Endothelial cell of umbilical vein (primary cell): ENCODE measurements around the gene PCGF5. TPM values are rescaled to one million over a fixed set of nuclear protein-coding genes. Genes with fewer than 3 reads are reported as not detected.

Experiments
- BruUV-seq: library from RNA; stranded (reverse); fragments of 400-500 nt; replicated peaks from 2 replicates; lab custom pipeline; 2021; lab: Mats Ljungman, UMichigan
- CTCF ChIA-PET: fragments of 300-600, 350-600 bp; sonication (Branson Sonifier 250); formaldehyde crosslinking; loops from one replicate; lab custom pipeline; 2021; ENCODE audit warnings: antibody characterized with exemption, inconsistent platforms; lab: Charles Lee
- POLR2A ChIA-PET: fragments of 300-600, 350-600 bp; sonication (Branson Sonifier 250); formaldehyde crosslinking; loops from one replicate; lab custom pipeline; 2021; ENCODE audit warnings: antibody characterized with exemption, inconsistent platforms; lab: Charles Lee
- DNase-seq: peaks from one replicate; pipeline ENCODE4 v3.0.0-alpha.2; 2011; ENCODE audit warnings: low read depth, low spot score
- FAIRE-seq: peaks from 2 replicates; lab custom pipeline; 2011; peaks lifted over from hg19 to GRCh38; lab: Jason Lieb, UNC
- H2AFZ ChIP-seq: 2 replicates; pipeline ENCODE4 v1.6.0; 2012; ENCODE audit warnings: low read depth, low read length, control low read depth, inconsistent platforms
- H3K27ac ChIP-seq: 2 replicates; pipeline ENCODE4 v1.5.1; 2011; ENCODE audit warnings: low read depth, mild to moderate bottlenecking, control low read depth, low read length, moderate library complexity; ENCODE audit not compliant: insufficient read depth
- H3K27me3 ChIP-seq, 2 experiments: 2 replicates each; pipeline versions ENCODE4 v1.6.0 to v1.6.1; 2011; ENCODE audit warnings: low read length in 2 of 2, mixed read lengths in 1 of 2; ENCODE audit not compliant: control insufficient read depth in 2 of 2, insufficient read depth in 2 of 2
- H3K36me3 ChIP-seq, 2 experiments: 2 replicates in 1 of 2; 3 replicates in 1 of 2; pipeline ENCODE4 v1.5.1; 2011; ENCODE audit warnings: low read length in 2 of 2, mild to moderate bottlenecking in 1 of 2, moderate library complexity in 1 of 2; ENCODE audit not compliant: control insufficient read depth in 2 of 2, insufficient read depth in 2 of 2; ENCODE audit errors: extremely low read depth in 1 of 2
- H3K4me1 ChIP-seq: 3 replicates; pipeline ENCODE4 v1.5.1; 2011; ENCODE audit warnings: mild to moderate bottlenecking, low read length; ENCODE audit not compliant: control insufficient read depth, insufficient read depth; ENCODE audit errors: extremely low read depth
- H3K4me2 ChIP-seq: 2 replicates; pipeline ENCODE4 v1.6.1; 2011; ENCODE audit warnings: low read length, control low read depth, mixed read lengths; ENCODE audit not compliant: insufficient read depth
- H3K4me3 ChIP-seq, 3 experiments: fragments of 200-600 bp in 1 of 3; sonication (generic), shearing (Covaris generic) in 1 of 3; replicated peaks in 1 of 3; 2 replicates each; pipeline ENCODE4 v1.5.1; 2011 to 2016; ENCODE audit warnings: control low read depth in 3 of 3, low read length in 3 of 3, mild to moderate bottlenecking in 2 of 3, inconsistent platforms in 1 of 3, low read depth in 1 of 3, moderate library complexity in 1 of 3; ENCODE audit not compliant: insufficient read depth in 1 of 3
- H3K79me2 ChIP-seq: 2 replicates; pipeline ENCODE4 v1.6.0; 2012; ENCODE audit warnings: low read length, inconsistent platforms; ENCODE audit not compliant: control insufficient read depth, insufficient read depth
- H3K9ac ChIP-seq: replicated peaks from 2 replicates; pipeline ENCODE3; 2011; ENCODE audit warnings: low read length, control low read depth; ENCODE audit not compliant: insufficient read depth; ENCODE audit errors: extremely low read depth
- H3K9me1 ChIP-seq: replicated peaks from 3 replicates; pipeline ENCODE4 v1.6.0; 2011; ENCODE audit warnings: mild to moderate bottlenecking, low read length; ENCODE audit not compliant: control insufficient read depth, insufficient read depth; ENCODE audit errors: extremely low read depth
- H3K9me3 ChIP-seq: replicated peaks from 2 replicates; pipeline ENCODE4 v1.5.1; 2012; ENCODE audit warnings: low read length, inconsistent platforms; ENCODE audit not compliant: control insufficient read depth, insufficient read depth
- H4K20me1 ChIP-seq: replicated peaks from 2 replicates; pipeline ENCODE3; 2011; ENCODE audit warnings: mild to moderate bottlenecking, low read length; ENCODE audit not compliant: control insufficient read depth, insufficient read depth; ENCODE audit errors: extremely low read depth
- CTCF ChIP-seq, 2 donors: IDR thresholded peaks; 1 replicate in 1 of 2; 2 replicates in 1 of 2; pipeline ENCODE4 v1.5.1; 2011; ENCODE audit warnings: low read length in 2 of 2, mild to moderate bottlenecking in 2 of 2, moderate library complexity in 2 of 2, control low read depth in 1 of 2, inconsistent platforms in 1 of 2, low read depth in 1 of 2; ENCODE audit not compliant: insufficient read depth in 1 of 2; ENCODE audit errors: extremely low read depth in 1 of 2
- FOS ChIP-seq: IDR thresholded peaks from 2 replicates; pipeline ENCODE4 v1.6.1; 2011; ENCODE audit warnings: mild to moderate bottlenecking, low read length, moderate library complexity, borderline replicate concordance; ENCODE audit not compliant: insufficient read depth
- GATA2 ChIP-seq: IDR thresholded peaks from 2 replicates; pipeline ENCODE4 v1.7.0; 2011; ENCODE audit warnings: low read depth, mild to moderate bottlenecking, moderate library complexity, mixed read lengths, low read length; ENCODE audit not compliant: insufficient read length, insufficient read depth
- JUN ChIP-seq: IDR thresholded peaks from 2 replicates; pipeline ENCODE4 v1.6.1; 2011; ENCODE audit warnings: borderline replicate concordance, low read depth; ENCODE audit not compliant: insufficient read length, insufficient read depth
- MAX ChIP-seq: IDR thresholded peaks from 2 replicates; pipeline ENCODE4 v1.6.1; 2011; ENCODE audit not compliant: insufficient read depth, insufficient read length
- MYC ChIP-seq: IDR thresholded peaks from one replicate; pipeline ENCODE4 v1.6.1; 2011; ENCODE audit warnings: mild to moderate bottlenecking, low read depth, low read length
- POLR2A ChIP-seq: IDR thresholded peaks from 2 replicates; pipeline ENCODE4 v1.6.1; 2012; ENCODE audit warnings: low read depth, mild to moderate bottlenecking, control low read depth, low read length
- dilution Hi-C: fragments of 300-500 bp; cut with MboI; formaldehyde crosslinking; loops from one replicate; pipeline ENCODE4 v1.15.0; 2019; ENCODE audit warnings: low sequenced_read_pairs; ENCODE audit not compliant: extremely low pct_ligation_motif_present
- intact Hi-C: fragments of 100-400 bp; cut with micrococcal nuclease; formaldehyde crosslinking; loops from one replicate; pipeline ENCODE4 v1.10.0; 2022
- polyA plus RNA-seq, 4 experiments: library from polyadenylated mRNA; depleted of rRNA in 3 of 4; stranded (reverse) in 3 of 4; unstranded in 1 of 4; fragments of >200 nt; gene quantifications; 2 replicates each; pipeline versions ENCODE4 v1.2.1 to v1.2.3, GENCODE V29; 2011 to 2012; ENCODE audit warnings: missing spikeins in 1 of 4
- total RNA-seq: library from RNA; stranded (reverse); gene quantifications from 2 replicates; pipeline ENCODE4 v1.2.3, GENCODE V29; 2021

The PCGF5 gene
- total and polyA plus RNA-seq, 2 donors (not counting 3 experiments of a cell fraction or from before 2014, with no cell fraction given), result 25.0 to 29.8 TPM

- dilution Hi-C loops (no loop called here), intact Hi-C loops (no loop called here)
- H4K20me1 ChIP-seq, result no peaks in the 10 kb centered on the region
- no peaks in the 10 kb centered on the region for H3K27me3 ChIP-seq
- no peaks in the 10 kb centered on the region for H3K36me3 ChIP-seq
- no peaks in the 10 kb centered on the region for H3K9me1 ChIP-seq
- H3K4me3 ChIP-seq, result no peak overlapping the region
- no peaks in the 10 kb centered on the region for H3K4me1 ChIP-seq
- H3K9ac ChIP-seq, result no peak overlapping the region
- BruUV-seq, result no TSS peak
- no peak overlapping the region for H3K27ac ChIP-seq
- no peak for FAIRE-seq
- no peak for DNase-seq
- H3K79me2 ChIP-seq, result no peaks in the 10 kb centered on the region
- H3K9me3 ChIP-seq, result no peaks in the 10 kb centered on the region
- H2AFZ ChIP-seq, result no peak overlapping the region
- no peak for TF ChIP-seq POLR2A
- CTCF ChIA-PET, result no interaction called here
- no peak overlapping the region for H3K4me2 ChIP-seq
- POLR2A ChIA-PET, result no interaction called here
Measured at GRCh38 chr10:91197127-91197526, 23.3 kb upstream of the PCGF5 start.

- H2AFZ ChIP-seq, result no peak overlapping the region
Measured at GRCh38 chr10:91198781-91199180, 21.7 kb upstream of the PCGF5 start.

More at GRCh38 chr10:91198781-91199180, 21.7 kb upstream of the PCGF5 start:
- TF ChIP-seq CTCF (IDR thresholded peaks at IDR 0.05; ENCODE audit: extremely low read depth in 1 of 2, insufficient read depth in 1 of 2, low read depth in 1 of 2, low read length in 2 of 2) (no peak), GATA2 (no peak), MYC (no peak), POLR2A (no peak), MAX (no peak), JUN (no peak), FOS (no peak)
- POLR2A ChIA-PET, result no interaction called here
- no peak for FAIRE-seq
- H3K27ac ChIP-seq, result no peak overlapping the region
- dilution Hi-C loops, result no loop called here
- DNase-seq, result no peak
- H3K4me3 ChIP-seq, result no peak overlapping the region
- no peaks in the 10 kb centered on the region for H3K9me3 ChIP-seq
- CTCF ChIA-PET, result no interaction called here
- no peaks in the 10 kb centered on the region for H3K9me1 ChIP-seq
- no peaks in the 10 kb centered on the region for H3K79me2 ChIP-seq
- BruUV-seq, result no TSS peak
- no peaks in the 10 kb centered on the region for H3K36me3 ChIP-seq
- intact Hi-C loops, result no loop called here
- no peaks in the 10 kb centered on the region for H3K4me1 ChIP-seq
- H3K9ac ChIP-seq, result no peak overlapping the region
- H3K4me2 ChIP-seq, result no peak overlapping the region
- H4K20me1 ChIP-seq, result no peaks in the 10 kb centered on the region
- H3K27me3 ChIP-seq, result no peaks in the 10 kb centered on the region
